RWPE1 (cell line): ENCODE measurements around the gene RNF6.
"Not testable (repeated sequence)": the region's sequence is repeated elsewhere in the genome, so short reads cannot be mapped to it uniquely, and the experiment has no call there.

Experiments used
- CTCF ChIA-PET: fragments of 350-600 bp; sonication (Branson Sonifier 250); formaldehyde crosslinking; extraction: SDS; loops from one replicate; lab custom pipeline; 2021; lab: Yijun Ruan, JAX
- POLR2A ChIA-PET: fragments of 400-600 bp; formaldehyde crosslinking; extraction: SDS; loops from one replicate; lab custom pipeline; 2020; ENCODE audit warnings: antibody characterized with exemption; ENCODE audit not compliant: low non-redundant PET; lab: Yijun Ruan, JAX
- DNase-seq: peaks from one replicate; pipeline ENCODE4 v3.0.0; 2012; ENCODE audit warnings: low spot score
- H3K27ac ChIP-seq: fragments of 450-650 bp; 2 replicates; pipeline ENCODE4 v1.5.1; 2017
- CTCF ChIP-seq: fragments of 450-650 bp; conservative IDR thresholded peaks from 2 replicates; pipeline ENCODE4 v1.5.1; 2017; ENCODE audit warnings: low read depth, mild to moderate bottlenecking

RNF6 gene

DNA sequence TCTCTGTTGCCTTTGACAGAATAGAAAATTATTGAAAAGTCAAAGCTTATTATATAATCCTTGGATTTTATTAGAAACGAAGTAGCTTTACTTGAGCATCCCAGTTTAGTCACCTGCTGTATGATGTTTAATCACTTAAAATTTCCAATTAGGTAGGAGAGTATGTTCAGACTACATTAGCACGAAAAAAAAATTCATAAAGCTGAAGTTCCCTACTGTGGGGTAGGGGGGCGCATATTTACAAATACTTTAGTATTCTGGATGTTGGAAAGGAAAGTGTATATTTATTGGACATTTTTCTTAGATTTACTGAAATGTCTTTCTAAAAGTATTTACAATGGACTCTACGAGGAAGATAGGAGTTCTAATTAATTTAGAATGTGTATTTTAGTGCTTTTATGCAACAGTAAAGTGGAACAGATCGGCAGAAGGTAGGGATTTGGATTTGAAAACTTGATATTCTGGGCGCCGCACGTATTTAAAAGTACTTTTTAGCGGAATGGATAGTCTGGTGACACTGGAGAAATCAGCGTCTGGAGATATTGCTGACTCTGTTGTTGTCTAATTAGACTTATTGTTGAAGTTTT lies 33.7 kb upstream of the RNF6 start:
- ChIA-PET POLR2A (no interaction called here), CTCF (interaction anchor here (0.6 to 1.3 kb wide), 6 partner anchors 8 to 241 kb away, joined by 3 to 6 read pairs (median 3); no protein-coding TSS in a partner anchor)
- TF ChIP-seq CTCF = peak; percentile 46; the same call in 1 of the 2 replicates
- no peak overlapping the region for H3K27ac ChIP-seq
- DNase-seq = peak; percentile 15

GRCh38 chr13:26255115-26255514 lies 33.0 kb upstream of the RNF6 start:
- ChIA-PET CTCF (interaction anchor here (0.6 to 1.3 kb wide), 8 partner anchors 9 to 629 kb away, joined by 3 to 6 read pairs (median 3); no protein-coding TSS in a partner anchor), POLR2A (interaction anchor here (0.7 kb wide), 1 partner anchor 175 kb away, joined by 3 read pairs; no protein-coding TSS in a partner anchor)
- H3K27ac ChIP-seq = peak overlapping the region; percentile 92; the same call in 1 of the 2 replicates

DNA sequence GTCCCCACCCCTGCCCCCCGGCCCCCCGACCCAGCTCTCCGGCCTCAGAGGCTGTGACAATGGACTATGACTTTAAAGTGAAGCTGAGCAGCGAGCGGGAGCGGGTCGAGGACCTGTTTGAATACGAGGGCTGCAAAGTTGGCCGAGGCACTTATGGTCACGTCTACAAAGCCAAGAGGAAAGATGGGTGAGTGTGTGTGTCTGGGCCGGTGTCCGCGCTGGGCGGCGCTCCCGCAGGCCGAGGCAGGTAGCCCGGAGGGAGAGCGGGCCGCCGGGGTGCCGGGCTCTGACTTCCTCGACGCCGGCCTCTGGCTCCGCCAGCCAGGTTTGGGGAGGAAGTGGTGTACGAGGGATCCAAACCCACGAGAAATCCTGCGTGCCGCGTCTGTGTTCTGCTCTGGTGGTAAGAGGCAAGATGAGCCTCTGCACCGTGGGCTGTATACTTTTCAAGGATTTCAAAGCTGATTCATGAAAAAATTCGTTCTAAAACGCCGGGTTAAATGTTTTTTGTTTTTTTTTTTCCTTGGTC lies 32.5 kb upstream of the RNF6 start:
- H3K27ac ChIP-seq = peak overlapping the region; percentile 92
- peak; percentile 36 for DNase-seq
- TF ChIP-seq CTCF = no peak
- ChIA-PET CTCF (interaction anchor here (0.6 to 1.1 kb wide), 3 partner anchors 14 to 630 kb away, joined by 3 to 5 read pairs (median 4); no protein-coding TSS in a partner anchor), POLR2A (interaction anchor here (0.7 kb wide), 1 partner anchor 175 kb away, joined by 3 read pairs; no protein-coding TSS in a partner anchor)

More at GRCh38 chr13:26255115-26255514, 33.0 kb upstream of the RNF6 start:
- no peak for DNase-seq
- TF ChIP-seq CTCF = no peak

DNA sequence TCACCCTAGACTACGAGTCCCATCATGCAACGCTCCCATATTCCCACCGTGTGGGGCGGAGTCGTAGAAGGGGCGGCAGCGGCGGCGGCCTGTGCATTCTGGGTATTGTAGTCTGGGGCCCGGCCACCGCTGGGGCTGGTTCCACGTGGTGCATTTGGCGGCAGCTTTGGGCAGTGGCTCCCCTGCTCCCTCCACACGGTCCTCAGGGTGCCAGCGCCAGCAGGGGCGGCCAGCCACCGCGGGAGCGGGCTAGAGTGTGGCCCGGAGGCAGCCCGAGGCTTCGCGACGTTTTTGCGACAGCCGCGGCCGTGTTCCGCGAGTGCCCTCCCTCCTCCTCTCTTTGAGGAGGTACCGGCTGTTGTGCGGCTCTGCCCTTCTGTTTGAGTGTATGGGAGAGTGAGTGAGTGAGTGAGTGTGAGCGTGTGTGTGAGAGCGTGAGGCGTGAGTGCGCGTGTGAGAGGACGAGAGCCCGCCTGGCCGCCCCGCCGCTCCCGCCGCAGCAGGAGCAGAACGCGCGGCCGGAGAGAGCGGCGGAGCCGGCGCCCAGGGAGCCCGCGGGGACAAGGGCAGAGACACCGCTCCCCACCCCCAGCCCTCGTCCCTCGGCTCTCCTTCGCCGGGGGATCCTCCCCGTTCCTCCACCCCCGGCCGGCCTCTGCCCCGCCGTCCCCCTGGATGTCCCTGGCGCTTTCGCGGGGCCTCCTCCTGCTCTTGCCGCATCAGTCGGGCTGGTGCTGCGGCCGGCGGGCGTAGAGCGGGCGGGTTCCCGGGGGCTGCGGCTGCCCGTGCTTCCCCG lies 31.9 kb upstream of the RNF6 start, which contains the start of gene CDK8:
CDK8 (plus strand) TSS at position 343 of the 796 bp plus-strand sequence. CDS start 513 bp downstream, outside the sequence.
- TF ChIP-seq CTCF = no peak
- ChIA-PET CTCF (interaction anchor here (0.6 kb wide), 2 partner anchors 143 to 631 kb away, joined by 4 to 5 read pairs; no protein-coding TSS in a partner anchor), POLR2A (interaction anchor here (0.7 kb wide), 1 partner anchor 174 kb away, joined by 3 read pairs; no protein-coding TSS in a partner anchor)
- DNase-seq = peak; percentile 81
- H3K27ac ChIP-seq = peak within 1 kb of the TSS; percentile 92

DNA sequence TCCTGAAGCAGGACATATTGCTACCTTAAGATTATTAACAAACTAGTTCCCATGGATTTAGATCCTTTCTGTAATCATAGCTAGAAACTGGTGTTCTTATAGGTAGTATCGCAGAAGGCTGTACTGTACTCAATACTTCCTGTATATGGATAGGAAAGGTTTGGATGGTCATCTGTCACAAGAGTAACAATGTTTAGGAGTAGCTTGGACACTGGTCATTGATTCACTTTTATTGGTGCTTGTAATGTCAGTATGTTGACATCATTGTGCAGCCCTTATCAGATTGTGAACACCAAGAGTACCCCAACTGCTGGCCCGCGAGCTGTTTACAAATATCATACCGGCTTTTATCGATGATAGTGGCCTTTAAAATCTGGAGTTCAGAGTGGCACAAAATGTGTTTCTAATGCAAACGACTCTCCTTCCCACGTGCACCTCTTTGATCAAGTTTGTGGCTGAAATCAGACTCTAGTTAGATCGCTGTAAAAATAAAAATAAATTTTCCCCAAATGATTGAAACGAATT lies 31.2 kb upstream of the RNF6 start:
- POLR2A ChIA-PET = no interaction called here
- DNase-seq = no peak
- no peak for TF ChIP-seq CTCF
- CTCF ChIA-PET = interaction anchor here (0.7 kb wide), 1 partner anchor 222 kb away, joined by 3 read pairs; no protein-coding TSS in a partner anchor
- peak overlapping the region; percentile 92 for H3K27ac ChIP-seq

DNA sequence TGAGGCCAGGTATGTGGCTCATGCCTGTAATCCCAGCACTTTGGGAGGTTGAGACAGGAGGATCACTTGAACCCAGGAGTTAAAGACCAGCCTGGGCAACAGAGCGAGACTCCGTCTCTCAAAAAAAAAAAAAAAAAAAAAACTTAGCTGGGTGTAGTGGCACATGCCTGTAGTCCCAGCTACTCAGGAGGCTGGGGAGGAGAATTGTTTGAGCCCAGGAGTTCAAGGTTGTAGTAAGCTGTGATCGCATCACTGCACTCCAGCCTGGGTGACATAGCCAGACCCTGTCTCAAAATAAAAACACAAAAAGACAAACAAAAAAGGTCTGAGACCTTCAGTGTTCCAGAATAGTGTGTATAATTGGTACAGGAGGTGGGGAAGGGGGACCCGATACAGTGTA lies 29.9 kb upstream of the RNF6 start:
- POLR2A ChIA-PET, DNase-seq: not testable (repeated sequence)
- CTCF ChIA-PET = interaction anchor here (0.6 to 0.7 kb wide), 4 partner anchors 67 to 1521 kb away, joined by 3 to 6 read pairs (median 4); no protein-coding TSS in a partner anchor

More for the DNA sequence above, 29.9 kb upstream of the RNF6 start:
- H3K27ac ChIP-seq = not testable (repeated sequence)
